GM12875 (cell line): ENCODE data around the gene WDR43.

Experiments used
- H3K4me3 ChIP-seq: one replicate; pipeline ENCODE4 v1.5.1; 2011; ENCODE audit warnings: low read depth, low read length, control low read depth
- CTCF ChIP-seq: IDR thresholded peaks from 2 replicates; pipeline ENCODE4 v1.5.1; 2011; ENCODE audit warnings: low read depth, mild to moderate bottlenecking, control low read depth, inconsistent platforms, low read length, moderate library complexity, borderline replicate concordance; ENCODE audit not compliant: insufficient read depth

The WDR43 gene

GRCh38 chr2:28981016-28981441, 86.6 kb downstream of the WDR43 start, which contains the start of gene TOGARAM2:
Gene TOGARAM2 (plus strand): TSS chr2:28981298. CDS start chr2:28994835, 13,537 bp downstream.
- H3K4me3 ChIP-seq: no peak within 1 kb of the TSS
- no peak for TF ChIP-seq CTCF

- no peak for TF ChIP-seq CTCF
- no peak overlapping the region for H3K4me3 ChIP-seq
Observed at GRCh38 chr2:28981620-28982376, 87.3 kb downstream of the WDR43 start.

GRCh38 chr2:28982381-28982950, 88.0 kb downstream of the WDR43 start:
- TF ChIP-seq CTCF: no peak

DNA sequence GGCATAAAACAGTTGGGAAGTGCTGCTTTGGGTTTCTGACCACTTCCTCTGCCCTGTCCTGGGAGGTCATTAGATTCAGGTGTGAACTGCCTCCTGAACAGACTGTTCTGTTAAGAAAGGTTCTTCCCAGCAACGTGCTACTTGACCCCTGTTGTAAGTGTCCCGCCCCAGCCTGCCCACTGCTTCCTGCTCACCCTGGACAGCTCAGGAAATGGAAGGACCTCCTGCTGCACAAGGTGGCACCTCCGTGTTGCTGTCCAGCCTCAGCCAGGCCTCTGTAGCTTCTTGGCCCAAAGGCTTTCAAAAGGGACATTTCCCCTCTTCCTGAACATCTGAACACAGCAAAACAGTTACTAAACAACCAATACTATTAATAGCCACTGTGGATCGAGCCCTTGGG, 92.0 kb downstream of the WDR43 start:
- no peak overlapping the region for H3K4me3 ChIP-seq
- no peak for TF ChIP-seq CTCF

More at GRCh38 chr2:28982381-28982950, 88.0 kb downstream of the WDR43 start:
- H3K4me3 ChIP-seq: no peak overlapping the region

GRCh38 chr2:28989973-28990372, 95.5 kb downstream of the WDR43 start:
- no peak overlapping the region for H3K4me3 ChIP-seq
- TF ChIP-seq CTCF: no peak

- no peak overlapping the region for H3K4me3 ChIP-seq
- no peak for TF ChIP-seq CTCF
Observed at GRCh38 chr2:28990445-28990844, 96.0 kb downstream of the WDR43 start.

GRCh38 chr2:28991021-28991420, 96.6 kb downstream of the WDR43 start:
- H3K4me3 ChIP-seq: no peak overlapping the region
- TF ChIP-seq CTCF: no peak
